IMR-90 (cell line): Measurements from ENCODE around the gene ERC2. TPM values are rescaled to one million over a fixed set of nuclear protein-coding genes. Genes with fewer than 3 reads are reported as not detected.

ENCODE experiments used
- ATAC-seq: fragments of 200-7000 bp; cut with Tn5 transposase; 2 replicates; pipeline ENCODE4 v1.9.1; 2020; ENCODE audit warnings: low read depth, mild to moderate bottlenecking, moderate library complexity
- BruUV-seq: library from RNA; stranded (reverse); fragments of 400-500 nt; replicated peaks from 2 replicates; lab custom pipeline; 2021; lab: Mats Ljungman, UMichigan
- CTCF ChIA-PET: fragments of 300-600 bp; formaldehyde crosslinking; extraction: SDS; loops from one replicate; lab custom pipeline; 2021; ENCODE audit warnings: antibody characterized with exemption; lab: Yijun Ruan, JAX
- POLR2A ChIA-PET: fragments of 300-600 bp; sonication (Branson Sonifier 250); formaldehyde crosslinking; loops from one replicate; lab custom pipeline; 2022; ENCODE audit warnings: antibody characterized with exemption; ENCODE audit not compliant: unreplicated experiment; lab: Charles Lee
- DNase-seq: peaks from one replicate; pipeline ENCODE4 v3.0.0; 2013
- H2AFZ ChIP-seq: replicated peaks from 2 replicates; pipeline ENCODE3; 2013; ENCODE audit warnings: low read length, mild to moderate bottlenecking; ENCODE audit not compliant: poor library complexity
- H2AK5ac ChIP-seq: 2 replicates; pipeline ENCODE4 v1.6.1; 2013; ENCODE audit warnings: low read depth, low read length, inconsistent platforms
- H2AK9ac ChIP-seq: replicated peaks from 2 replicates; pipeline ENCODE3; 2013; ENCODE audit warnings: mild to moderate bottlenecking, low read depth, low read length, moderate library complexity; ENCODE audit not compliant: poor library complexity
- H2BK120ac ChIP-seq: 2 replicates; pipeline ENCODE4 v1.6.1; 2013; ENCODE audit warnings: low read depth, low read length, inconsistent platforms
- H2BK15ac ChIP-seq: 3 replicates; pipeline ENCODE4 v1.6.1; 2013; ENCODE audit warnings: low read depth, low read length, inconsistent platforms
- H2BK20ac ChIP-seq: 2 replicates; pipeline ENCODE4 v1.6.1; 2013; ENCODE audit warnings: low read depth, mild to moderate bottlenecking, inconsistent platforms, low read length, moderate library complexity
- H2BK5ac ChIP-seq: 2 replicates; pipeline ENCODE4 v1.6.1; 2013; ENCODE audit warnings: mild to moderate bottlenecking, low read depth, low read length, inconsistent platforms; ENCODE audit not compliant: poor library complexity, severe bottlenecking
- H3K14ac ChIP-seq: replicated peaks from 2 replicates; pipeline ENCODE4 v1.6.1; 2013; ENCODE audit warnings: low read depth, low read length, inconsistent platforms
- H3K18ac ChIP-seq: 2 replicates; pipeline ENCODE4 v1.6.1; 2013; ENCODE audit warnings: low read depth, low read length, control low read depth
- H3K23ac ChIP-seq: 2 replicates; pipeline ENCODE4 v1.6.1; 2013; ENCODE audit warnings: low read depth, low read length, inconsistent platforms
- H3K27ac ChIP-seq: 2 replicates; pipeline ENCODE4 v1.5.1; 2013; ENCODE audit warnings: mild to moderate bottlenecking, control low read depth, low read length; ENCODE audit not compliant: insufficient read depth
- H3K27me3 ChIP-seq: 2 replicates; pipeline ENCODE4 v1.6.1; 2013; ENCODE audit warnings: low read length; ENCODE audit not compliant: control insufficient read depth, insufficient read depth
- H3K36me3 ChIP-seq: 2 replicates; pipeline ENCODE4 v1.6.1; 2013; ENCODE audit warnings: low read length, mixed read lengths; ENCODE audit not compliant: control insufficient read depth, insufficient read depth
- H3K4ac ChIP-seq: 2 replicates; pipeline ENCODE4 v1.6.1; 2013; ENCODE audit warnings: low read depth, low read length, inconsistent platforms
- H3K4me1 ChIP-seq: 2 replicates; pipeline ENCODE4 v1.6.1; 2013; ENCODE audit warnings: low read length, mixed read lengths; ENCODE audit not compliant: control insufficient read depth, insufficient read depth
- H3K4me2 ChIP-seq: 2 replicates; pipeline ENCODE4 v1.6.1; 2013; ENCODE audit warnings: low read depth, mild to moderate bottlenecking, control low read depth, low read length, moderate library complexity
- H3K4me3 ChIP-seq: 2 replicates; pipeline ENCODE4 v1.5.1; 2013; ENCODE audit warnings: low read depth, mild to moderate bottlenecking, control low read depth, low read length, moderate library complexity; ENCODE audit not compliant: insufficient read depth
- H3K56ac ChIP-seq: 2 replicates; pipeline ENCODE4 v1.6.1; 2013; ENCODE audit warnings: low read length, inconsistent platforms; ENCODE audit not compliant: insufficient read depth; ENCODE audit errors: extremely low read depth
- H3K79me1 ChIP-seq, 2 experiments: 2 replicates each; pipeline ENCODE4 v1.6.1; 2013; ENCODE audit warnings: low read length in 2 of 2, inconsistent platforms in 1 of 2, low read depth in 1 of 2
- H3K9ac ChIP-seq: 2 replicates; pipeline ENCODE4 v1.6.1; 2013; ENCODE audit warnings: low read depth, low read length, control low read depth
- H3K9me1 ChIP-seq: 2 replicates; pipeline ENCODE4 v1.6.1; 2013; ENCODE audit warnings: low read length, inconsistent platforms; ENCODE audit not compliant: insufficient read depth
- H3K9me3 ChIP-seq: 2 replicates; pipeline ENCODE4 v1.6.1; 2013; ENCODE audit warnings: low read length; ENCODE audit not compliant: control insufficient read depth, insufficient read depth
- H4K20me1 ChIP-seq: 2 replicates; pipeline ENCODE4 v1.6.1; 2013; ENCODE audit warnings: low read length, inconsistent platforms; ENCODE audit not compliant: insufficient read depth
- H4K5ac ChIP-seq: 2 replicates; pipeline ENCODE4 v1.6.1; 2013; ENCODE audit warnings: mild to moderate bottlenecking, low read depth, low read length, control low read depth
- H4K8ac ChIP-seq, 2 experiments: 2 replicates each; pipeline ENCODE4 v1.6.1; 2013; ENCODE audit warnings: low read depth in 2 of 2, low read length in 2 of 2, control low read depth in 1 of 2, inconsistent platforms in 1 of 2
- H4K91ac ChIP-seq: 2 replicates; pipeline ENCODE4 v1.6.1; 2013; ENCODE audit warnings: low read depth, low read length, inconsistent platforms; ENCODE audit not compliant: insufficient read depth
- FOS ChIP-seq: fragments of 150-350 bp; IDR thresholded peaks from 2 replicates; pipeline ENCODE4 v1.6.1; 2016; ENCODE audit warnings: low read depth, low read length
- WGBS, 2 experiments: methylation state at CpG; one replicate each; pipeline versions ENCODE4 v1.1.5 to v1.1.7; 2013; ENCODE audit warnings: missing lambda C conversion rate in 2 of 2; ENCODE audit not compliant: insufficient read length in 1 of 2; ENCODE audit errors: extremely low coverage in 2 of 2; 5-methylcytosine and 5-hydroxymethylcytosine counted together
- dilution Hi-C: fragments of 300-500 bp; cut with HindIII; formaldehyde crosslinking; loops from one replicate; pipeline ENCODE4 v1.14.3; 2018; ENCODE audit warnings: low sequenced_read_pairs; ENCODE audit not compliant: unreplicated experiment
- in situ Hi-C: fragments of 300-500 bp; cut with MboI; formaldehyde crosslinking; loops from 3 replicates; pipeline ENCODE4 v1.14.3; 2019; ENCODE audit warnings: low sequenced_read_pairs, inconsistent platforms, mixed read lengths
- intact Hi-C: fragments of 100-400 bp; cut with micrococcal nuclease; formaldehyde crosslinking; loops from 2 replicates; pipeline ENCODE4 v1.10.0; 2022
- polyA plus RNA-seq, 3 experiments: library from polyadenylated mRNA; depleted of rRNA; stranded (reverse); fragments of >200 nt; gene quantifications; 2 replicates each; pipeline ENCODE4 v1.2.3, GENCODE V29; 2012; ENCODE audit warnings: low replicate concordance in 1 of 3
- total RNA-seq: library from RNA; depleted of rRNA; stranded (reverse); fragments of >200 nt; gene quantifications from 2 replicates; pipeline ENCODE4 v1.2.3, GENCODE V29; 2012

Gene ERC2
- total and polyA plus RNA-seq, 2 of the 4 experiments (the other 2 are of a cell fraction) = 0.17 to 0.18 TPM

GRCh38 chr3:56415652-56416051 lies 52.6 kb downstream of the ERC2 start:
- Histone ChIP-seq H4K20me1 (no peaks in the 10 kb centered on the region), H2AK5ac (no peak overlapping the region)

More at GRCh38 chr3:56415652-56416051, 52.6 kb downstream of the ERC2 start:
- H2AK9ac ChIP-seq = no peak overlapping the region
- no peak overlapping the region for H2AFZ ChIP-seq
- H3K23ac ChIP-seq = no peak overlapping the region
- H4K5ac ChIP-seq = no peak overlapping the region
- no peaks in the 10 kb centered on the region for H3K4me1 ChIP-seq
- H3K27ac ChIP-seq = no peak overlapping the region
- intact Hi-C loops = no loop called here
- no peak overlapping the region for H2BK5ac ChIP-seq
- ChIA-PET POLR2A (no interaction called here), CTCF (no interaction called here)
- no peak overlapping the region for H3K4ac ChIP-seq
- H3K79me1 ChIP-seq = no peaks in the 10 kb centered on the region
- no peak overlapping the region for H4K91ac ChIP-seq
- DNase-seq = no peak
- dilution Hi-C loops = no loop called here
- no peak overlapping the region for H2BK20ac ChIP-seq
- H3K36me3 ChIP-seq = no peaks in the 10 kb centered on the region
- 50% methylated on average over 1 of the region's 3 CpGs; no CpG with 5 or more reads in 1 of the 2 experiments for WGBS, 2 experiments
- no peak overlapping the region for H3K4me2 ChIP-seq
- no peak overlapping the region for H2BK120ac ChIP-seq
- in situ Hi-C loops = no loop called here
- H3K9ac ChIP-seq = no peak overlapping the region
- H4K8ac ChIP-seq = no peak overlapping the region
- ATAC-seq = no peak
- H3K18ac ChIP-seq = no peak overlapping the region
- H3K27me3 ChIP-seq = no peaks in the 10 kb centered on the region
- no peak overlapping the region for H2BK15ac ChIP-seq
- no peak overlapping the region for H3K56ac ChIP-seq
- BruUV-seq = no TSS peak
- H3K9me3 ChIP-seq = no peaks in the 10 kb centered on the region
- no peaks in the 10 kb centered on the region for H3K9me1 ChIP-seq
- H3K4me3 ChIP-seq = no peak overlapping the region
- H3K14ac ChIP-seq = no peak overlapping the region
- no peak for TF ChIP-seq FOS
